ENCODE measurements around the gene PTGFRN. TPM values are rescaled to one million over a fixed set of nuclear protein-coding genes. Genes with fewer than 3 reads are reported as not detected.

PTGFRN gene
- total RNA-seq, 1 donor from 2014 or later: 35.6 TPM

DNA sequence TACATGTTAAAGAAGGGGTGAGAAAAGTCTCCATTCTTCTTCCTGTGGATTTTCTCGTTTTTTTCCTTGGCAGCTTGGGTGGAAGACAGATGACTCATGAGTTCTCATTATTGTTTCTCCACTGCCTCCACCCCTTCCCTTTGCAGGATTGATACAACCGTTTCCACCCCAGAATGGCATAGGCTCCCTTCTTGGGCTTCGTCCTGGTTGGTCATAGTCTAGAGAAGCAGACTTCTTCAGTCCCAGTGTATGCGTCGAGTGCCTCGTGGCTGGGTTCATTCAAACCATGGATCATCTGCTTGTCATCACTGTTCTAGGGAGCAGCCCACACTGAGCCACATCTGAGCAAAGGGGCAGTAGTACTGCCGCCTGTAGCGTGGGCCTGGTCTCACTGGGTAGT, 13.7 kb downstream of the PTGFRN start:
- TF ChIP-seq, protein P1, sequence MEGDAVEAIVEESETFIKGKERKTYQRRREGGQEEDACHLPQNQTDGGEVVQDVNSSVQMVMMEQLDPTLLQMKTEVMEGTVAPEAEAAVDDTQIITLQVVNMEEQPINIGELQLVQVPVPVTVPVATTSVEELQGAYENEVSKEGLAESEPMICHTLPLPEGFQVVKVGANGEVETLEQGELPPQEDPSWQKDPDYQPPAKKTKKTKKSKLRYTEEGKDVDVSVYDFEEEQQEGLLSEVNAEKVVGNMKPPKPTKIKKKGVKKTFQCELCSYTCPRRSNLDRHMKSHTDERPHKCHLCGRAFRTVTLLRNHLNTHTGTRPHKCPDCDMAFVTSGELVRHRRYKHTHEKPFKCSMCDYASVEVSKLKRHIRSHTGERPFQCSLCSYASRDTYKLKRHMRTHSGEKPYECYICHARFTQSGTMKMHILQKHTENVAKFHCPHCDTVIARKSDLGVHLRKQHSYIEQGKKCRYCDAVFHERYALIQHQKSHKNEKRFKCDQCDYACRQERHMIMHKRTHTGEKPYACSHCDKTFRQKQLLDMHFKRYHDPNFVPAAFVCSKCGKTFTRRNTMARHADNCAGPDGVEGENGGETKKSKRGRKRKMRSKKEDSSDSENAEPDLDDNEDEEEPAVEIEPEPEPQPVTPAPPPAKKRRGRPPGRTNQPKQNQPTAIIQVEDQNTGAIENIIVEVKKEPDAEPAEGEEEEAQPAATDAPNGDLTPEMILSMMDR (conservative IDR thresholded peaks at IDR 0.05): no peak
- H3K27me3 Mint-ChIP-seq (ENCODE audit: low read depth): no peaks in the 10 kb centered on the region
- no peak for DNase-seq (ENCODE audit: low read depth, low spot score)
- no peaks in the 10 kb centered on the region for H3K9me3 Mint-ChIP-seq
- no peak overlapping the region for H3K4me3 Mint-ChIP-seq
- H3K4me1 Mint-ChIP-seq: peaks cover 4% of the 10 kb centered on the region
- peak overlapping the region; percentile 77 for H3K27ac Mint-ChIP-seq (ENCODE audit: unreplicated experiment)
- peaks cover 4% of the 10 kb centered on the region for H3K36me3 Mint-ChIP-seq (ENCODE audit: low read depth)

DNA sequence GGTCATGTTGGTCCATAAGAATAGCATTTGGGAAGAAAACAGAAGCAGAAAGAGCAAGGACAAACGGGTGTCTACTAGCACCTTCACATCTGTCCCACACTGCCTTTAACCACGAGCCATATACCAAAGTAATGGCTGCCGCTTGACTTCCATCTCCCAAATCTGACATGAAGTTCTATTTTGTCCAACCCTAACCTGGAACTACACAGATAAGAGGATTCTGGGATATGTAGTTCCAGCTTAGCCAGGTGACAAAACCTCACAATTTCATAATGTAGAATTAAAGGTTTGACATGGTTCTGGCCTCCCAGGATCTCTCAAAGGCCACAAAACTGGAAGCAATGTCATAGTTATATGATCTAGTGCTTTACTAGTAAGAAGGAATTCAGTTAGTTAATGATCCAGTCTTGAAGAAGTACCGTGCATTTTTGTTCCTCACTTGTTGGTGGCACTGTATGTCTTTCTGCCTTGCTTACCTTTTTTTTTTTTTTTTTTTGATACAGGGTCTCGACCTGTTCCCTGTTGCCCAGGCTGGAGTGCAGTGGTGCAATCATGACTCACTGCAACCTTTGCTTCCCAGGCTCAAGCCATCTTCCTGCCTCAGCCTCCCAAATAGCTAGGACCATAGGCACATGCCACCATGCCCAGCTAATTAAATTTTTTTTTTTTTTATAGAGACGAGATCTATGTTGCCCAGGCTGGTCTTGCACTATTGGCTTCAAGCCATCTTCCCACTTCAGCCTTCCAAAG, 17.5 kb downstream of the PTGFRN start:
- Mint-ChIP-seq H3K4me3 (no peak overlapping the region), H3K4me1 (no peaks in the 10 kb centered on the region), H3K9me3 (no peaks in the 10 kb centered on the region), H3K36me3 (ENCODE audit: low read depth) (peaks cover 4% of the 10 kb centered on the region), H3K27me3 (ENCODE audit: low read depth) (no peaks in the 10 kb centered on the region), H3K27ac (ENCODE audit: unreplicated experiment) (no peak overlapping the region)
- DNase-seq (ENCODE audit: low read depth, low spot score): no peak
- TF ChIP-seq, protein P1 (conservative IDR thresholded peaks at IDR 0.05): no peak

DNA sequence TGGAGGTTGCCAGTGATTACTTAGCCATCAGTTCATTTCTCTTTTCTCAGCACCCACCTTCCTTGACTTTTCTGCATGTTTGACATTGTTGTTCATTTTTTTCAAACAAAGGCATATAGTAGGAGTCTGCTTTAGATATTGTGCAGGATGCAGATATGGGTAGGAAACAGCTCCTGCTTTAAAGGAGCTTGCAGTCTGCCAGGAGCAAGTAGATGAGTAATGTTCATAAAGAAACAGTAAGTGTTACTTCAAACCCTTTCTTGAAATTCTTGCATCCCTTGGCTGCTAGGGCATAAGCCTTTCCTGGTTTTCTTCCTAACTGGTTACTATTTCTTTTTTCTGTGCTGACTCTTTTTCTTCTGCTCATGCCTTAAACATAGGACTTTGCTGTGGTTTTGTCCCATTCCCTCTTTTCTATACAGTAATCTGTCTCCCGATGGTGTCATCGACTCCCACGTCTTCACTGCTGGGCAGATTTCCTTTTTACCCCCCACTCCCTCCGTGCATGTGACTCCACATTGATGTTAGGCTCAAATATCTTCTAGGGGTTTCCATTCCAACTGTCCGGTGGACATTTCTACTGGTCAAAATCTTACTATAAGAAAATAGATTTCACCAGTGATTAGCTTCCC, 20.4 kb downstream of the PTGFRN start:
- H3K36me3 Mint-ChIP-seq (ENCODE audit: low read depth): no peaks in the 10 kb centered on the region
- peaks cover 5% of the 10 kb centered on the region for H3K4me1 Mint-ChIP-seq
- TF ChIP-seq, protein P1 (conservative IDR thresholded peaks at IDR 0.05): no peak
- H3K4me3 Mint-ChIP-seq: no peak overlapping the region
- no peaks in the 10 kb centered on the region for H3K27me3 Mint-ChIP-seq (ENCODE audit: low read depth)
- no peak overlapping the region for H3K27ac Mint-ChIP-seq (ENCODE audit: unreplicated experiment)
- DNase-seq (ENCODE audit: low read depth, low spot score): no peak
- H3K9me3 Mint-ChIP-seq: no peaks in the 10 kb centered on the region

DNA sequence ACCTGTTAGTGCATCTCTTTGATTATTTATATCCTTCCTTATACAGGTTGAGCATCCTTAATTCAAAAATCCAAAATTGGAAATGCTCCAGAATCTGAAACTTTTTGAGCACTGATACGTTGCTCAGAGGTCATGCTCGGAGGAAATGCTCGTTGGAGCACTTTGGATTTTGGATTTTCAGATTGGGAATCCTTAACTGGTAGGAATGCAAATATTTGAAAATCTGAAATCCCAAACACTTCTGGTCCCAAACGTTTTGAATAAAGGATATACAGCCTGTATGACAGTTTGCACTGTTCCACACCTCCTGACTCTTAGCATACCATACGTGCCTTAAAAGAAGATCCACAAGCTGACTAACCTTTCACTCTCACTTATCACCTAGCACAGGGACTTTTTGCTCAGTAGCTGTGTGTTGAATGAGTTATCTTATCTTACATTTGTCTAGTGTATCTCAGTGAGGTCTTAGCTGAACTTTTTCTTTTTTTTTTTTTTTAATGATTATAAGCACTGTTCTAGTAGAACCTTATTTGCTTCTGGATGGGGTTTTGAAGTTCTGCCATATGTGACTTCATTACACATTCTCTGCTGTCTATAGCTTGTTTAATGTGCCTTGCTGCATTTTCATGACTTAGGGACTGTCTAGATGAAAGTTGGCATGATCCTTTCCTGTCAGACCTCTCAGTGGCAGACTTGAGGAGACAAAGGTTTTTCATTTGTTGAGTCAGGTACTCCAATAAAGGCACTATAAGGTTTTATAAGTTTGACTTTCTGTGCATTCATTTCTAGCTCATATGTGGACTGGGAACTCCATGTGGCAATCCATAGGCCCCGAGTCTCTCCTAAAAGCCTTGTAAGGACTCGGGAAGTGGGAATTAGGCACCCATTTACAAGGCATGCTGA, 21.6 kb downstream of the PTGFRN start:
- H3K9me3 Mint-ChIP-seq: no peaks in the 10 kb centered on the region
- TF ChIP-seq, protein P1 (conservative IDR thresholded peaks at IDR 0.05): no peak
- DNase-seq (ENCODE audit: low read depth, low spot score): no peak
- H3K4me3 Mint-ChIP-seq: no peak overlapping the region
- no peaks in the 10 kb centered on the region for H3K27me3 Mint-ChIP-seq (ENCODE audit: low read depth)
- no peak overlapping the region for H3K27ac Mint-ChIP-seq (ENCODE audit: unreplicated experiment)
- peaks cover 7% of the 10 kb centered on the region for H3K4me1 Mint-ChIP-seq
- peaks cover under 1% of the 10 kb centered on the region for H3K36me3 Mint-ChIP-seq (ENCODE audit: low read depth)

Measured in neural crest cell (in vitro differentiated cells).